Posterior vena cava (tissue), 2 donors: ENCODE data around the gene IGSF9B. TPM values are rescaled to one million over a fixed set of nuclear protein-coding genes. Genes with fewer than 3 reads are reported as not detected.
"Not testable (repeated sequence)": the region's sequence is repeated elsewhere in the genome, so short reads cannot be mapped to it uniquely, and the experiment has no call there.

Source experiments
- DNase-seq: peaks from one replicate; pipeline ENCODE4 v3.0.0-alpha.2; 2020; ENCODE audit warnings: low spot score
- intact Hi-C, 2 donors: fragments of 100-400 bp; cut with DNase I; formaldehyde crosslinking; loops; one replicate each; pipeline versions ENCODE4 v1.14.1 to v1.14.2; 2022 to 2023
- long read RNA-seq, 2 donors: library from polyadenylated mRNA; unstranded; transcript quantifications; one replicate each; pipeline ENCODE4 v2.0.0, GENCODE V29; 2020 to 2021
- total RNA-seq, 2 donors: library from RNA; stranded (reverse); fragmentation: NEBNext Ultra II Directional; extraction: Animal tissue kit (Norgen Biotek cat#: 25700); gene quantifications; one replicate each; pipeline ENCODE4 v1.2.1, GENCODE V29; 2021
- donor health status: DM: yes; HTN: yes; CAD: no.
- donor health status: DM: yes; HTN: yes; CAD: no.

IGSF9B gene
- total RNA-seq = 10 to 100 TPM; 45.0 to 57.8 TPM
- long read RNA-seq, donor 1, partial matches to known transcripts = 4 of 8 reads
- long read RNA-seq, donor 1, other reads (novel, unspliced or antisense) = 3 of 8 reads
- long read RNA-seq, donor 2, partial matches to known transcripts = 0 of 8 reads
- long read RNA-seq, donor 2, other reads (novel, unspliced or antisense) = 6 of 8 reads

GRCh38 chr11:133956650-133957633 lies at the start of gene IGSF9B:
Gene IGSF9B, minus strand, starts transcription at chr11:133956968. Its CDS starts 214 bp downstream, at chr11:133956754.
- DNase-seq = peak; percentile 93
- intact Hi-C loops = loop anchor here in 1 of 2 donors (5.0 kb wide), 1 partner anchor 75 kb away; no protein-coding TSS in a partner anchor

GRCh38 chr11:134004496-134005172 lies 47.9 kb upstream of the IGSF9B start:
- intact Hi-C loops = no loop called here
- no peak for DNase-seq

GRCh38 chr11:134003792-134004495 lies 47.2 kb upstream of the IGSF9B start:
- DNase-seq = no peak
- intact Hi-C loops = no loop called here

GRCh38 chr11:134002819-134003218 lies 46.1 kb upstream of the IGSF9B start:
- not testable (repeated sequence) for DNase-seq

GRCh38 chr11:134002338-134002737 lies 45.6 kb upstream of the IGSF9B start:
- DNase-seq, intact Hi-C loops: not testable (repeated sequence)

More at GRCh38 chr11:134002819-134003218, 46.1 kb upstream of the IGSF9B start:
- intact Hi-C loops = not testable (repeated sequence)

GRCh38 chr11:134001596-134001995 lies 44.8 kb upstream of the IGSF9B start:
- intact Hi-C loops = no loop called here

GRCh38 chr11:134001088-134001487 lies 44.3 kb upstream of the IGSF9B start:
- intact Hi-C loops = no loop called here
- no peak for DNase-seq

More at GRCh38 chr11:134001596-134001995, 44.8 kb upstream of the IGSF9B start:
- DNase-seq = no peak

GRCh38 chr11:133999355-133999754 lies 42.6 kb upstream of the IGSF9B start:
- intact Hi-C loops = no loop called here
- no peak for DNase-seq

GRCh38 chr11:133997554-133997953 lies 40.8 kb upstream of the IGSF9B start:
- intact Hi-C loops = no loop called here
- no peak for DNase-seq

- no peak for DNase-seq
Observed at GRCh38 chr11:133996671-133997070, 39.9 kb upstream of the IGSF9B start.

GRCh38 chr11:133995066-133995465 lies 38.3 kb upstream of the IGSF9B start:
- intact Hi-C loops = no loop called here
- no peak for DNase-seq

More at GRCh38 chr11:133996671-133997070, 39.9 kb upstream of the IGSF9B start:
- intact Hi-C loops = no loop called here

- DNase-seq = no peak
- intact Hi-C loops = no loop called here
Observed at GRCh38 chr11:133993921-133994320, 37.2 kb upstream of the IGSF9B start.

GRCh38 chr11:133993107-133993506 lies 36.3 kb upstream of the IGSF9B start:
- intact Hi-C loops = no loop called here
- no peak for DNase-seq

GRCh38 chr11:133992121-133992520 lies 35.4 kb upstream of the IGSF9B start:
- intact Hi-C loops = no loop called here
- no peak for DNase-seq

GRCh38 chr11:133991101-133991500 lies 34.3 kb upstream of the IGSF9B start:
- intact Hi-C loops = no loop called here
- DNase-seq = no peak

GRCh38 chr11:133990501-133990900 lies 33.7 kb upstream of the IGSF9B start:
- intact Hi-C loops = no loop called here
- DNase-seq = no peak

GRCh38 chr11:133988686-133989410 lies 32.1 kb upstream of the IGSF9B start:
- DNase-seq = no peak
- intact Hi-C loops = no loop called here

GRCh38 chr11:133987171-133987570 lies 30.4 kb upstream of the IGSF9B start:
- intact Hi-C loops = no loop called here
- no peak for DNase-seq
